Uterus (tissue), 4 donors: ENCODE data around the gene RNF151. TPM values are rescaled to one million over a fixed set of nuclear protein-coding genes. Genes with fewer than 3 reads are reported as not detected.

Experiments
- DNase-seq, 2 donors: peaks; one replicate each; pipeline ENCODE4 v3.0.0-alpha.2; 2019 to 2020
- H3K27ac ChIP-seq, 2 donors: fragments of 200-600 bp; sonication (generic); 1 replicate in 1 of 2; 2 replicates in 1 of 2; pipeline ENCODE4 v1.5.1; 2016 to 2018
- H3K27me3 ChIP-seq, 2 donors: fragments of 200-600 bp; sonication (generic); one replicate each; pipeline ENCODE4 v1.5.1; 2018 to 2019; ENCODE audit warnings: control low read depth in 1 of 2
- H3K36me3 ChIP-seq, 2 donors: fragments of 200-600 bp; sonication (generic); one replicate each; pipeline ENCODE4 v1.5.1; 2019; ENCODE audit warnings: control low read depth in 1 of 2
- H3K4me1 ChIP-seq, 2 donors: fragments of 200-600 bp; sonication (generic); one replicate each; pipeline ENCODE4 v1.5.1; 2018 to 2019; ENCODE audit warnings: control low read depth in 1 of 2
- H3K4me3 ChIP-seq, 2 donors: fragments of 200-600 bp; sonication (generic); 1 replicate in 1 of 2; 2 replicates in 1 of 2; pipeline ENCODE4 v1.5.1; 2018 to 2019; ENCODE audit warnings: mild to moderate bottlenecking in 1 of 2
- H3K9me3 ChIP-seq, 2 donors: fragments of 200-600 bp; sonication (generic); one replicate each; pipeline ENCODE4 v1.5.1; 2019; ENCODE audit warnings: control low read depth in 1 of 2
- CTCF ChIP-seq, 4 experiments: fragments of 200-600 bp in 2 of 4; fragments of 450-650 bp in 2 of 4; sonication (generic) in 2 of 4; IDR thresholded peaks; one replicate each; pipeline ENCODE4 v1.5.1; 2016 to 2019; ENCODE audit warnings: antibody characterized with exemption in 4 of 4, mild to moderate bottlenecking in 2 of 4, moderate library complexity in 1 of 4
- POLR2A ChIP-seq, 2 donors: fragments of 450-650 bp; IDR thresholded peaks; one replicate each; pipeline ENCODE4 v1.6.1; 2016; ENCODE audit warnings: antibody characterized with exemption in 2 of 2, mild to moderate bottlenecking in 1 of 2, moderate library complexity in 1 of 2
- intact Hi-C: fragments of 100-400 bp; cut with DNase I; formaldehyde crosslinking; loops from one replicate; pipeline ENCODE4 v1.15.1; 2023; ENCODE audit warnings: low total_unique reads
- total RNA-seq, 4 donors: library from RNA; depleted of rRNA in 3 of 4; stranded (reverse); fragments of >200 nt in 3 of 4; gene quantifications; one replicate each; pipeline versions ENCODE4 v1.1.0 to v1.2.4, GENCODE V29; 2014 to 2023
- donor health status: DM: yes; HTN: yes; CAD: no.

The RNF151 gene
- total RNA-seq, 4 donors from 2014 or later: not detected

GRCh38 chr16:1975432-1976215 lies 9.0 kb downstream of the RNF151 start:
- H3K9me3 ChIP-seq: no peaks in the 10 kb centered on the region
- no peak for TF ChIP-seq CTCF (IDR thresholded peaks at IDR 0.05)
- TF ChIP-seq POLR2A (IDR thresholded peaks at IDR 0.05): no peak
- peaks cover 0 to 5% of the 10 kb centered on the region in 2 donors for H3K27me3 ChIP-seq
- H3K36me3 ChIP-seq: no peaks in the 10 kb centered on the region
- no peak overlapping the region for H3K4me3 ChIP-seq
- intact Hi-C loops: no loop called here
- no peak overlapping the region for H3K27ac ChIP-seq
- no peak for DNase-seq
- peaks cover 0 to 18% of the 10 kb centered on the region in 2 donors for H3K4me1 ChIP-seq

GRCh38 chr16:1976216-1976520 lies 9.5 kb downstream of the RNF151 start:
- peaks cover 0 to 7% of the 10 kb centered on the region in 2 donors for H3K27me3 ChIP-seq
- DNase-seq: no peak
- H3K36me3 ChIP-seq: no peaks in the 10 kb centered on the region

GRCh38 chr16:1976951-1977874 lies 10.6 kb downstream of the RNF151 start:
- intact Hi-C loops: no loop called here
- no peak for DNase-seq
- Histone ChIP-seq H3K4me3 (no peak overlapping the region), H3K27me3 (peaks cover 0 to 10% of the 10 kb centered on the region in 2 donors), H3K4me1 (peaks cover 0 to 12% of the 10 kb centered on the region in 2 donors), H3K9me3 (no peaks in the 10 kb centered on the region), H3K27ac (no peak overlapping the region), H3K36me3 (no peaks in the 10 kb centered on the region)
- TF ChIP-seq CTCF (IDR thresholded peaks at IDR 0.05): no peak

More at GRCh38 chr16:1976216-1976520, 9.5 kb downstream of the RNF151 start:
- Histone ChIP-seq H3K27ac (no peak overlapping the region), H3K4me3 (no peak overlapping the region), H3K9me3 (no peaks in the 10 kb centered on the region), H3K4me1 (peaks cover 0 to 14% of the 10 kb centered on the region in 2 donors)
- intact Hi-C loops: no loop called here
- no peak for TF ChIP-seq CTCF (IDR thresholded peaks at IDR 0.05)
- TF ChIP-seq POLR2A (IDR thresholded peaks at IDR 0.05): no peak

GRCh38 chr16:1977875-1978268 lies 11.2 kb downstream of the RNF151 start:
- no peaks in the 10 kb centered on the region for H3K36me3 ChIP-seq
- H3K27ac ChIP-seq: no peak overlapping the region
- H3K4me1 ChIP-seq: peaks cover 0 to 6% of the 10 kb centered on the region in 2 donors
- TF ChIP-seq CTCF (IDR thresholded peaks at IDR 0.05) (no peak), POLR2A (IDR thresholded peaks at IDR 0.05) (no peak)
- peaks cover 0 to 14% of the 10 kb centered on the region in 2 donors for H3K27me3 ChIP-seq
- DNase-seq: no peak
- intact Hi-C loops: no loop called here
- H3K4me3 ChIP-seq: no peak overlapping the region
- no peaks in the 10 kb centered on the region for H3K9me3 ChIP-seq
